Measurements from ENCODE around the gene SOS2. TPM values are rescaled to one million over a fixed set of nuclear protein-coding genes. Genes with fewer than 3 reads are reported as not detected.

Gene SOS2
- total RNA-seq, 1 experiment from 2014 or later = 13.9 TPM

DNA sequence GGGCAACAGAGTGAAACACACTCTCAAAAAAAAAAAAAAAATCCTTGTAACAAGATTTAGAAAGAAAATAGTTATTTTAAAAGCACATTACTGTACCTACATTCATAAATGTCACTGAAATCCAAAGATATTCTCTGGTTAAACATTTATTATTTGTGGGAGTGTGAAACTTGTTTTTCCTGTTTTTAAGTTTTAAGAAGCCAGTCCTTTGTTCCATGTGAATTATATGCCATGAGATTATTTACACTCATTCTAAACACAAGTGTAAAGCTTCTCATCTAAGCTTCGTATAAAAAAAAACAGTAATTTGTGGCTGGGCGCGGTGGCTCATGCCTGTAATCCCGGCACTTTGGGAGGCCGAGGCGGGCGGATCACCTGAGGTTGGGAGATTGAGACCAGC lies 130.0 kb downstream of the SOS2 start:
- Mint-ChIP-seq H3K9me3 (ENCODE audit: unreplicated experiment) (no peaks in the 10 kb centered on the region), H3K4me3 (ENCODE audit: unreplicated experiment) (no peak overlapping the region), H3K36me3 (ENCODE audit: insufficient read depth, unreplicated experiment) (no peaks in the 10 kb centered on the region), H3K27me3 (ENCODE audit: insufficient read depth, unreplicated experiment) (no peaks in the 10 kb centered on the region), H3K27ac (ENCODE audit: unreplicated experiment) (no peak overlapping the region), H3K4me1 (ENCODE audit: low read depth, unreplicated experiment) (peaks cover 6% of the 10 kb centered on the region)
- no TSS peak for BruUV-seq (replicated peaks)
- H3K36me3 ChIP-seq (ENCODE audit: control insufficient read depth, insufficient read depth, low read length) = no peaks in the 10 kb centered on the region
- no peaks in the 10 kb centered on the region for H3K9me3 ChIP-seq
- TF ChIP-seq CTCF (IDR thresholded peaks at IDR 0.05; ENCODE audit: insufficient read depth in 1 of 2, low read depth in 1 of 2, low read length in 1 of 2, severe bottlenecking in 1 of 2, unreplicated experiment in 1 of 2) = no peak
- CTCF ChIA-PET = interaction anchor here (1.2 kb wide), 2 partner anchors 98 to 239 kb away, joined by 3 to 4 read pairs; no protein-coding TSS in a partner anchor
- peaks cover 28% of the 10 kb centered on the region for H3K4me1 ChIP-seq
- H3K4me3 ChIP-seq (ENCODE audit: low read depth, low read length) = no peak overlapping the region
- intact Hi-C loops (cut with micrococcal nuclease; ENCODE audit: unreplicated experiment) = loop anchor here (10.0 kb wide), 2 partner anchors 207 to 337 kb away; partner anchors contain the start of genes ARF6 and KLHDC2
- POLR2A ChIA-PET = interaction anchor here (0.8 kb wide), 1 partner anchor 102 kb away, joined by 6 read pairs; no protein-coding TSS in a partner anchor
- H3K27me3 ChIP-seq (replicated peaks; ENCODE audit: control insufficient read depth, insufficient read depth, low read length) = no peaks in the 10 kb centered on the region
- no peak for DNase-seq

- Mint-ChIP-seq H3K27me3 (ENCODE audit: insufficient read depth, unreplicated experiment) (no peaks in the 10 kb centered on the region), H3K9me3 (ENCODE audit: unreplicated experiment) (no peaks in the 10 kb centered on the region), H3K27ac (ENCODE audit: unreplicated experiment) (no peak overlapping the region), H3K4me3 (ENCODE audit: unreplicated experiment) (no peak overlapping the region), H3K36me3 (ENCODE audit: insufficient read depth, unreplicated experiment) (no peaks in the 10 kb centered on the region), H3K4me1 (ENCODE audit: low read depth, unreplicated experiment) (peaks cover 6% of the 10 kb centered on the region)
- Histone ChIP-seq H3K4me1 (peaks cover 28% of the 10 kb centered on the region), H3K36me3 (ENCODE audit: control insufficient read depth, insufficient read depth, low read length) (no peaks in the 10 kb centered on the region), H3K4me3 (ENCODE audit: low read depth, low read length) (no peak overlapping the region), H3K27me3 (replicated peaks; ENCODE audit: control insufficient read depth, insufficient read depth, low read length) (no peaks in the 10 kb centered on the region), H3K9me3 (no peaks in the 10 kb centered on the region)
- CTCF ChIA-PET = no interaction called here
- intact Hi-C loops (cut with micrococcal nuclease; ENCODE audit: unreplicated experiment) = loop anchor here (10.0 kb wide), 2 partner anchors 206 to 336 kb away; partner anchors contain the start of genes ARF6 and KLHDC2
- TF ChIP-seq CTCF (IDR thresholded peaks at IDR 0.05; ENCODE audit: insufficient read depth in 1 of 2, low read depth in 1 of 2, low read length in 1 of 2, severe bottlenecking in 1 of 2, unreplicated experiment in 1 of 2) = no peak
- POLR2A ChIA-PET = no interaction called here
- no TSS peak for BruUV-seq (replicated peaks)
- no peak for DNase-seq
Observed at GRCh38 chr14:50100805-50101204, 130.6 kb downstream of the SOS2 start.

DNA sequence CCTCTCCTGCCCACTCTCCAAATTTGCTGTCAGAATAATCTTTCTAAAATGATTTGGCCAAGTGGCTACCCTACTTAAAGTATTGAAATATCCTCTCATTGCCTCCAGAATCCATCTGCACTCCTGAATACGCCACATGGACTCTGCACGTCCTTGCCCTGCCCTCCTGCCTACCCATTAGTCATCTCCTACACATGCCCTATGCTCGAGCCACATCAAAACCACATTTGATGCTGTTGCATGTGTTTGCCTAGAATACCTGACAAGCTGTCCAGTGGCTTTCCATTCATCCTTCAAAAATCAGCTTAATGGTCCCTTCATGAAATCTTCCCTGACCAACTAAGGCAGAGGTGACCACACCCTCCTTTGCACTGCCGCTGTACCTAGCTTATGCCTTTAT lies 132.0 kb downstream of the SOS2 start:
- no TSS peak for BruUV-seq (replicated peaks)
- H3K9me3 ChIP-seq = no peaks in the 10 kb centered on the region
- no peak for TF ChIP-seq CTCF (IDR thresholded peaks at IDR 0.05; ENCODE audit: insufficient read depth in 1 of 2, low read depth in 1 of 2, low read length in 1 of 2, severe bottlenecking in 1 of 2, unreplicated experiment in 1 of 2)
- peaks cover 6% of the 10 kb centered on the region for H3K4me1 Mint-ChIP-seq (ENCODE audit: low read depth, unreplicated experiment)
- no peaks in the 10 kb centered on the region for H3K36me3 Mint-ChIP-seq (ENCODE audit: insufficient read depth, unreplicated experiment)
- H3K27ac Mint-ChIP-seq (ENCODE audit: unreplicated experiment) = no peak overlapping the region
- no peaks in the 10 kb centered on the region for H3K36me3 ChIP-seq (ENCODE audit: control insufficient read depth, insufficient read depth, low read length)
- H3K4me1 ChIP-seq = peaks cover 25% of the 10 kb centered on the region
- no peaks in the 10 kb centered on the region for H3K9me3 Mint-ChIP-seq (ENCODE audit: unreplicated experiment)
- H3K27me3 Mint-ChIP-seq (ENCODE audit: insufficient read depth, unreplicated experiment) = no peaks in the 10 kb centered on the region
- no peak overlapping the region for H3K4me3 Mint-ChIP-seq (ENCODE audit: unreplicated experiment)
- H3K27me3 ChIP-seq (replicated peaks; ENCODE audit: control insufficient read depth, insufficient read depth, low read length) = no peaks in the 10 kb centered on the region
- ChIA-PET CTCF (interaction anchor here (1.0 kb wide), 1 partner anchor 247 kb away, joined by 3 read pairs; the partner anchor contains the start of gene NEMF), POLR2A (no interaction called here)
- H3K4me3 ChIP-seq (ENCODE audit: low read depth, low read length) = no peak overlapping the region
- intact Hi-C loops (cut with micrococcal nuclease; ENCODE audit: unreplicated experiment) = no loop called here
- DNase-seq = no peak

Data from Caco-2 (cell line).